HepG2 (cell line): ENCODE data around the gene SAP25. TPM values are rescaled to one million over a fixed set of nuclear protein-coding genes. Genes with fewer than 3 reads are reported as not detected.
A peak's percentile ranks its signal among the peaks of the same experiment; 100 is the strongest.

Experiments used
- ATAC-seq: fragments of 200-7000 bp; cut with Tn5 transposase; 3 replicates; pipeline ENCODE4 v1.9.1; 2020; ENCODE audit warnings: mild to moderate bottlenecking, moderate library complexity
- BruUV-seq: library from RNA; stranded (reverse); fragments of 400-500 nt; replicated peaks from 2 replicates; lab custom pipeline; 2021; lab: Mats Ljungman, UMichigan
- CTCF ChIA-PET: fragments of 300-600 bp; formaldehyde crosslinking; extraction: SDS; loops from one replicate; lab custom pipeline; 2021; ENCODE audit warnings: low total read pairs, inconsistent platforms, low intra/inter-chr PET ratio; lab: Yijun Ruan, JAX
- POLR2A ChIA-PET: fragments of 350-600 bp; sonication (Branson Sonifier 250); formaldehyde crosslinking; loops from one replicate; lab custom pipeline; 2020; ENCODE audit warnings: antibody characterized with exemption, inconsistent platforms; lab: Yijun Ruan, JAX
- DNase-seq: peaks from one replicate; pipeline ENCODE4 v3.0.0-alpha.2; 2015; ENCODE audit warnings: low spot score
- FAIRE-seq: peaks from 3 replicates; lab custom pipeline; 2011; peaks lifted over from hg19 to GRCh38; lab: Jason Lieb, UNC
- H2AFZ ChIP-seq: one replicate; pipeline ENCODE4 v1.6.1; 2011; ENCODE audit warnings: low read length, inconsistent platforms
- H3K27ac ChIP-seq: fragments of 300-600 bp; 3 replicates; pipeline ENCODE4 v1.8.0; 2011; ENCODE audit warnings: mixed run types, mild to moderate bottlenecking, mixed read lengths, low read length, inconsistent platforms; ENCODE audit not compliant: insufficient read depth; ENCODE audit errors: extremely low read length
- H3K27me3 ChIP-seq, 2 experiments: fragments of 200-600 bp in 1 of 2; 2 replicates in 1 of 2; 3 replicates in 1 of 2; pipeline versions ENCODE4 v1.6.0 to v1.8.0; 2011; ENCODE audit warnings: low read length in 2 of 2, mild to moderate bottlenecking in 2 of 2, moderate library complexity in 2 of 2, inconsistent platforms in 1 of 2; ENCODE audit not compliant: insufficient read depth in 2 of 2, control insufficient read depth in 1 of 2
- H3K36me3 ChIP-seq, 2 experiments: fragments of 200-600 bp in 1 of 2; replicated peaks in 1 of 2; 2 replicates in 1 of 2; 3 replicates in 1 of 2; pipeline versions ENCODE4 v1.5.1 to v1.8.0; 2011; ENCODE audit warnings: low read length in 2 of 2, inconsistent platforms in 1 of 2; ENCODE audit not compliant: insufficient read depth in 2 of 2, control insufficient read depth in 1 of 2
- H3K4me1 ChIP-seq: 2 replicates; pipeline ENCODE4 v1.5.1; 2012; ENCODE audit warnings: low read length, inconsistent platforms; ENCODE audit not compliant: insufficient read depth
- H3K4me2 ChIP-seq: 2 replicates; pipeline ENCODE4 v1.6.0; 2011; ENCODE audit warnings: low read depth, low read length, inconsistent platforms
- H3K4me3 ChIP-seq, 3 experiments: fragments of 200-600 bp in 1 of 3; sonication (generic), shearing (Covaris generic) in 1 of 3; replicated peaks in 1 of 3; 2 replicates each; pipeline ENCODE4 v1.5.1; 2011 to 2016; ENCODE audit warnings: low read length in 3 of 3, inconsistent platforms in 2 of 3, low read depth in 2 of 3, mild to moderate bottlenecking in 2 of 3, control low read depth in 1 of 3, mixed read lengths in 1 of 3; ENCODE audit not compliant: insufficient read depth in 1 of 3
- H3K79me2 ChIP-seq: one replicate; pipeline ENCODE4 v1.6.1; 2011; ENCODE audit warnings: low read length, inconsistent platforms; ENCODE audit not compliant: insufficient read depth
- H3K9ac ChIP-seq: 2 replicates; pipeline ENCODE4 v1.6.0; 2011; ENCODE audit warnings: mild to moderate bottlenecking, low read depth, low read length, inconsistent platforms; ENCODE audit not compliant: insufficient read depth
- H3K9me3 ChIP-seq: 2 replicates; pipeline ENCODE4 v1.5.1; 2012; ENCODE audit warnings: mild to moderate bottlenecking, low read length
- H4K20me1 ChIP-seq: 2 replicates; pipeline ENCODE4 v1.6.0; 2011; ENCODE audit warnings: inconsistent platforms, mild to moderate bottlenecking, low read length, moderate library complexity; ENCODE audit not compliant: insufficient read depth
- HMG20B ChIP-seq: conservative IDR thresholded peaks from 2 replicates; pipeline ENCODE4 v1.6.1; 2016; ENCODE audit warnings: missing genetic modification reagents, missing compliant biosample characterization
- KDM3A ChIP-seq: IDR thresholded peaks from 2 replicates; pipeline ENCODE4 v1.6.1; 2018; ENCODE audit warnings: low read depth, missing compliant biosample characterization
- RORA ChIP-seq: sonication (generic); formaldehyde crosslinking; IDR thresholded peaks from 2 replicates; pipeline ENCODE4 v1.5.0; 2020; ENCODE audit warnings: mild to moderate bottlenecking, missing genetic modification reagents, moderate library complexity
- ZNF83 ChIP-seq: sonication (generic); formaldehyde crosslinking; IDR thresholded peaks from 2 replicates; pipeline ENCODE4 v1.4.0; 2020; ENCODE audit warnings: missing genetic modification reagents, mild to moderate bottlenecking, borderline replicate concordance
- WGBS: methylation state at CpG from one replicate; pipeline ENCODE4 v1.1.6; 2017; ENCODE audit warnings: low lambda C conversion rate; 5-methylcytosine and 5-hydroxymethylcytosine counted together
- in situ Hi-C: cut with HindIII; loops from 2 replicates; pipeline ENCODE4 v1.10.0; 2017; ENCODE audit warnings: low pct_unique_long_range_greater_than_20kb; ENCODE audit not compliant: extremely low pct_ligation_motif_present
- intact Hi-C: fragments of 100-400 bp; cut with micrococcal nuclease; formaldehyde crosslinking; loops from one replicate; pipeline ENCODE4 v1.10.0; 2022; ENCODE audit not compliant: unreplicated experiment
- polyA plus RNA-seq, 8 experiments: library from polyadenylated mRNA; depleted of rRNA in 3 of 8; stranded (reverse) in 7 of 8; unstranded in 1 of 8; fragments of >200 nt; fragmentation: Illumina TruSeq in 4 of 8; extraction: Trizol in 4 of 8; gene quantifications; 2 replicates each; pipeline versions ENCODE4 v1.2.1 to v1.2.3, GENCODE V29; 2011 to 2016; ENCODE audit warnings: low read depth in 4 of 8, missing spikeins in 1 of 8, mixed read lengths in 1 of 8; ENCODE audit not compliant: insufficient read depth in 1 of 8
- total RNA-seq, 5 experiments: library from RNA; depleted of rRNA; stranded (reverse); fragments of >200 nt; fragmentation: Illumina TruSeq; extraction: Trizol; gene quantifications; 2 replicates each; pipeline ENCODE4 v1.2.3, GENCODE V29; 2016; ENCODE audit warnings: low read depth in 1 of 5
- TF ChIP-seq, protein P1 (sequence below): sonication (generic); formaldehyde crosslinking; IDR thresholded peaks from 2 replicates; pipeline ENCODE4 v1.9.0; 2021; ENCODE audit warnings: mild to moderate bottlenecking, missing genetic modification reagents
- TF ChIP-seq, protein P2 (sequence below): sonication (generic); formaldehyde crosslinking; IDR thresholded peaks from 2 replicates; pipeline ENCODE4 v1.5.0; 2020; ENCODE audit warnings: mild to moderate bottlenecking, missing genetic modification reagents, borderline replicate concordance

Gene SAP25
- total and polyA plus RNA-seq, 2 of the 13 experiments (the other 11 are each of a cell fraction or from before 2014, with no cell fraction given): 0.15 to 0.20 TPM

DNA sequence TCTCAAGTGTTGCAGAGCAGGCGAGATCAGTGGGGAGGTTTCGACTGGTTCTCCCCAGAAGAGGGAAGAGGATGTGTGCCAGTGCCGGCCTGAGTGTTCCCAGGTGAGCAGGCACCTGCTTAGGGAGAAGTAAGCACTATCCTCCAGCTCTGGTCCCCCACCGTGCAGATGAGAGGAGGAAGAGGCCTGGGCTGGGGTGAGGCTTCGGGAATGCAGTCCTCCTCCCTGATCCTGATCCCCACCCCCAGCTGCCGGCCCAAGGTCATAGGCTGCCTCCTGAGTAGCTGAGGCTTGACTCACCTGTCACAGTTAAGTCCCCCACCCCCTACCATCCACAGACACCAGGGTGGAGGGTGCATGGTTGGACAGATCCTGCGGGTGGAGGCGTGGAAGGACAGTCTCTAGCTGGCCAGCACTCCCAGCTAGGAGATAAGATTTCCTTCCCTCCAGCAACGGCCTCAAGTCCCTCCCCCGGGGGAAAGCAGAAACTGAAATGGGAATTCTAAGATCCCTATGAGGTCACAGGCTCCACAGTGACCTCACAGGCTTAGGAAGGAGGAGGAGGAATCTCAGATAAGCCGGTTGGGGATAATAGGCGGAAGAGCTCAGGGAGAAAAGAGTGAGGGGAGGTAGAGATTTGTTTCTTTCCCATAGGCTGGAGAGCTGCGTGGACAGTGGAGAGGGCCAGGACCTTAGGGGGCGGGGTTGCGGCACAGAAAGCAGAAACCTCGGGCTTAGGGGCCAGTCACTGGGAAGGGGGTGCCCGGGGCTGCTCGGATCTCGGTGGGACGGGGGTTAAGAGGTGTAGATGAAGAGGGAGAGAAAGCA is 11.2 kb upstream of the SAP25 start (continued):
- TF ChIP-seq, protein P1, sequence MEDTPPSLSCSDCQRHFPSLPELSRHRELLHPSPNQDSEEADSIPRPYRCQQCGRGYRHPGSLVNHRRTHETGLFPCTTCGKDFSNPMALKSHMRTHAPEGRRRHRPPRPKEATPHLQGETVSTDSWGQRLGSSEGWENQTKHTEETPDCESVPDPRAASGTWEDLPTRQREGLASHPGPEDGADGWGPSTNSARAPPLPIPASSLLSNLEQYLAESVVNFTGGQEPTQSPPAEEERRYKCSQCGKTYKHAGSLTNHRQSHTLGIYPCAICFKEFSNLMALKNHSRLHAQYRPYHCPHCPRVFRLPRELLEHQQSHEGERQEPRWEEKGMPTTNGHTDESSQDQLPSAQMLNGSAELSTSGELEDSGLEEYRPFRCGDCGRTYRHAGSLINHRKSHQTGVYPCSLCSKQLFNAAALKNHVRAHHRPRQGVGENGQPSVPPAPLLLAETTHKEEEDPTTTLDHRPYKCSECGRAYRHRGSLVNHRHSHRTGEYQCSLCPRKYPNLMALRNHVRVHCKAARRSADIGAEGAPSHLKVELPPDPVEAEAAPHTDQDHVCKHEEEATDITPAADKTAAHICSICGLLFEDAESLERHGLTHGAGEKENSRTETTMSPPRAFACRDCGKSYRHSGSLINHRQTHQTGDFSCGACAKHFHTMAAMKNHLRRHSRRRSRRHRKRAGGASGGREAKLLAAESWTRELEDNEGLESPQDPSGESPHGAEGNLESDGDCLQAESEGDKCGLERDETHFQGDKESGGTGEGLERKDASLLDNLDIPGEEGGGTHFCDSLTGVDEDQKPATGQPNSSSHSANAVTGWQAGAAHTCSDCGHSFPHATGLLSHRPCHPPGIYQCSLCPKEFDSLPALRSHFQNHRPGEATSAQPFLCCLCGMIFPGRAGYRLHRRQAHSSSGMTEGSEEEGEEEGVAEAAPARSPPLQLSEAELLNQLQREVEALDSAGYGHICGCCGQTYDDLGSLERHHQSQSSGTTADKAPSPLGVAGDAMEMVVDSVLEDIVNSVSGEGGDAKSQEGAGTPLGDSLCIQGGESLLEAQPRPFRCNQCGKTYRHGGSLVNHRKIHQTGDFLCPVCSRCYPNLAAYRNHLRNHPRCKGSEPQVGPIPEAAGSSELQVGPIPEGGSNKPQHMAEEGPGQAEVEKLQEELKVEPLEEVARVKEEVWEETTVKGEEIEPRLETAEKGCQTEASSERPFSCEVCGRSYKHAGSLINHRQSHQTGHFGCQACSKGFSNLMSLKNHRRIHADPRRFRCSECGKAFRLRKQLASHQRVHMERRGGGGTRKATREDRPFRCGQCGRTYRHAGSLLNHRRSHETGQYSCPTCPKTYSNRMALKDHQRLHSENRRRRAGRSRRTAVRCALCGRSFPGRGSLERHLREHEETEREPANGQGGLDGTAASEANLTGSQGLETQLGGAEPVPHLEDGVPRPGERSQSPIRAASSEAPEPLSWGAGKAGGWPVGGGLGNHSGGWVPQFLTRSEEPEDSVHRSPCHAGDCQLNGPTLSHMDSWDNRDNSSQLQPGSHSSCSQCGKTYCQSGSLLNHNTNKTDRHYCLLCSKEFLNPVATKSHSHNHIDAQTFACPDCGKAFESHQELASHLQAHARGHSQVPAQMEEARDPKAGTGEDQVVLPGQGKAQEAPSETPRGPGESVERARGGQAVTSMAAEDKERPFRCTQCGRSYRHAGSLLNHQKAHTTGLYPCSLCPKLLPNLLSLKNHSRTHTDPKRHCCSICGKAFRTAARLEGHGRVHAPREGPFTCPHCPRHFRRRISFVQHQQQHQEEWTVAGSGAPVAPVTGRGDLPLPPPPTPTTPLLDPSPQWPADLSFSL (CRISPR knock-in tag): no peak

DNA sequence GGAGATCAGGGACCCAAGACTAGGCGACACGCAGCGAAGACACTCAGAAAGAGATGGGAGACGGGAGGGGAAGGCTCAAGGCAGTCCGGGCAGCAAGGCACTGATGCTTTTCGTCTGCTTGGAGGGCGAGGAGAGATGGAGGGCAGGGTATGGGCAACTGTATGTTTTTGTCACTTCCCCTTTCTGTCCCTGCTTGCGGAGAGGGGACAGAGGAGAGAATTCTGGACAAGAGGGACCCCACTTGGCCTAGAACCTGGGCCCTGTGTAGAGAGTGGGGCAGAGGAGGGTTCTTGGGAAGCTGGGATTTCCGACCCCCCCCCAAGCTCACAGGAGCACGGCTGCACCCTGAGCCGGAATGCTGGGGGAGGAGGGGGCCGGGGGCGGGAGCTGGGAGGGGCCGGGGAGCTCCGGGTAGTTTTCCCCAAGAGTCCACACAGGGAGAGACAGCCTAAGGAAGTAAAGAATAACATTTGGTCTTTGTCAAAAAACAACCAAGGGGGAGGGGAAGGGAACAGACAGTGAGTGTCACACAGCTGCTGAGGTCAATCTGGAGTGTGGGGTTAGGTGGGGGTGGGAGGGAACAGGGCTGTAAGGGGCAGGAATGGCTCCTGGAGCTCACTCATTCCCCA is 10.5 kb upstream of the SAP25 start:
- ATAC-seq (no peak), FAIRE-seq (no peak), DNase-seq (no peak)
- no peaks in the 10 kb centered on the region for H3K9me3 ChIP-seq
- no peak overlapping the region for H3K27ac ChIP-seq
- peak overlapping the region; percentile 80 to 98 (median 86); a peak in 5 of 6 replicates for H3K4me3 ChIP-seq
- H3K79me2 ChIP-seq: peaks cover 6% of the 10 kb centered on the region
- no peak overlapping the region for H2AFZ ChIP-seq
- no peaks in the 10 kb centered on the region; a peak in 1 of 5 replicates for H3K27me3 ChIP-seq
- no TSS peak for BruUV-seq
- H3K36me3 ChIP-seq: peaks cover 10 to 18% of the 10 kb centered on the region in 2 experiments; a peak in 4 of 5 replicates
- ChIA-PET POLR2A (interaction anchor here (0.7 to 4.1 kb wide), 9 partner anchors 12 to 155 kb away, joined by 3 to 73 read pairs (median 11); partner anchors contain the start of genes MEPCE, MOSPD3 and ZCWPW1), CTCF (no interaction called here)
- intact Hi-C loops: no loop called here
- H3K9ac ChIP-seq: peak overlapping the region; percentile 94; the same call in 1 of the 2 replicates
- peaks cover 34% of the 10 kb centered on the region for H3K4me1 ChIP-seq
- peak overlapping the region; percentile 94 for H3K4me2 ChIP-seq
- in situ Hi-C loops: no loop called here
- 61% methylated on average over 15 of the region's 15 CpGs for WGBS
- H4K20me1 ChIP-seq: peaks cover 8% of the 10 kb centered on the region; the same call in 1 of the 2 replicates
- TF ChIP-seq, protein P2, sequence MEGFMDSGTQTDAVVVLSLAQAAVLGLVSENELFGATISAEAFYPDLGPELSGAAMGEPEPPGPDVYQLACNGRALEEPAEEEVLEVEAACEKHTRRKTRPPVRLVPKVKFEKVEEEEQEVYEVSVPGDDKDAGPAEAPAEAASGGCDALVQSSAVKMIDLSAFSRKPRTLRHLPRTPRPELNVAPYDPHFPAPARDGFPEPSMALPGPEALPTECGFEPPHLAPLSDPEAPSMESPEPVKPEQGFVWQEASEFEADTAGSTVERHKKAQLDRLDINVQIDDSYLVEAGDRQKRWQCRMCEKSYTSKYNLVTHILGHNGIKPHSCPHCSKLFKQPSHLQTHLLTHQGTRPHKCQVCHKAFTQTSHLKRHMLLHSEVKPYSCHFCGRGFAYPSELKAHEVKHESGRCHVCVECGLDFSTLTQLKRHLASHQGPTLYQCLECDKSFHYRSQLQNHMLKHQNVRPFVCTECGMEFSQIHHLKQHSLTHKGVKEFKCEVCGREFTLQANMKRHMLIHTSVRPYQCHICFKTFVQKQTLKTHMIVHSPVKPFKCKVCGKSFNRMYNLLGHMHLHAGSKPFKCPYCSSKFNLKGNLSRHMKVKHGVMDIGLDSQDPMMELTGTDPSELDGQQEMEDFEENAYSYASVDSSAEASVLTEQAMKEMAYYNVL (CRISPR knock-in tag): no peak
- TF ChIP-seq RORA (CRISPR knock-in tag) (no peak), ZNF83 (no peak), HMG20B (no peak), KDM3A (CRISPR knock-in tag) (no peak)
